Heart right ventricle (tissue), 16 donors: Measurements from ENCODE around the gene ITPR2. TPM values are rescaled to one million over a fixed set of nuclear protein-coding genes. Genes with fewer than 3 reads are reported as not detected.

Experiments
- ATAC-seq, 8 donors: fragments of 200-7000 bp; cut with Tn5 transposase; one replicate each; pipeline ENCODE4 v1.9.1; 2020; ENCODE audit warnings: mild to moderate bottlenecking in 8 of 8, moderate library complexity in 8 of 8, moderate number of reproducible peaks in 1 of 8
- DNase-seq, 2 donors: peaks; one replicate each; pipeline ENCODE4 v3.0.0-alpha.2; 2020
- H3K27ac ChIP-seq, 10 donors: fragments of 200-600 bp; sonication (generic) in 2 of 10; one replicate each; pipeline versions ENCODE4 v1.5.0 to v1.8.0; 2020 to 2022; ENCODE audit warnings: mild to moderate bottlenecking in 3 of 10
- H3K27me3 ChIP-seq, 7 donors: fragments of 200-600 bp; one replicate each; pipeline ENCODE4 v1.8.0; 2021 to 2022; ENCODE audit warnings: mild to moderate bottlenecking in 2 of 7
- H3K36me3 ChIP-seq, 9 donors: fragments of 200-600 bp; sonication (generic) in 1 of 9; one replicate each; pipeline versions ENCODE4 v1.5.0 to v1.8.0; 2020 to 2022; ENCODE audit warnings: mild to moderate bottlenecking in 2 of 9
- H3K4me1 ChIP-seq, 9 donors: fragments of 200-600 bp; sonication (generic) in 1 of 9; one replicate each; pipeline versions ENCODE4 v1.5.0 to v1.8.0; 2020 to 2022; ENCODE audit warnings: mild to moderate bottlenecking in 4 of 9
- H3K4me3 ChIP-seq, 10 donors: fragments of 200-600 bp; sonication (generic) in 2 of 10; one replicate each; pipeline versions ENCODE4 v1.5.0 to v1.8.0; 2020 to 2022; ENCODE audit warnings: mild to moderate bottlenecking in 7 of 10, moderate library complexity in 2 of 10
- H3K9me3 ChIP-seq, 11 donors: fragments of 200-600 bp in 10 of 11; sonication (generic) in 2 of 11; one replicate each; pipeline versions ENCODE4 v1.5.0 to v1.8.0; 2013 to 2022; ENCODE audit warnings: mild to moderate bottlenecking in 2 of 11, control low read depth in 1 of 11, moderate library complexity in 1 of 11
- WGBS, 2 donors: extraction: QIAGEN DNeasy Blood & Tissue Kit; methylation state at CpG; one replicate each; pipeline ENCODE4 v1.1.7; 2013; ENCODE audit warnings: inconsistent platforms in 1 of 2; 5-methylcytosine and 5-hydroxymethylcytosine counted together
- intact Hi-C, 10 donors: fragments of 100-400 bp; cut with DNase I; formaldehyde crosslinking; loops; one replicate each; pipeline versions ENCODE4 v1.11.1 to v1.14.2; 2022
- polyA plus RNA-seq, 2 donors: library from polyadenylated mRNA; stranded (reverse); fragments of 200-250 nt; gene quantifications; one replicate each; pipeline ENCODE4 v1.2.3, GENCODE V29; 2013
- total RNA-seq, 10 donors: library from RNA; stranded (reverse); fragmentation: NEBNext Ultra II Directional in 3 of 10; extraction: Animal tissue kit (Norgen Biotek cat#: 25700) in 3 of 10; gene quantifications; one replicate each; pipeline versions ENCODE4 v1.2.1 to v1.2.4, GENCODE V29; 2021 to 2023
- TF ChIP-seq, protein P1 (sequence below), 9 donors: fragments of 200-600 bp; sonication (generic) in 2 of 9; IDR thresholded peaks; one replicate each; pipeline versions ENCODE4 v1.5.0 to v1.8.0; 2021 to 2022; ENCODE audit warnings: antibody characterized with exemption in 9 of 9, mild to moderate bottlenecking in 5 of 9, moderate library complexity in 1 of 9
- donor health status: Arrhythmogenic right ventricular cardiomyopathy.
- donor health status: ischemic (EF 13 %, LVEDD 7.1; RV severe dilation, severe dysfunction).
- donor health status: healthy with polysubstance abuse.
- donor health status: DM: no; HTN: yes; CAD: no.
- donor health status: DM: no; HTN: no; CAD: no.
- donor health status: ischemic (EF 25% LVEDD 6.9; RV normal size, moderate dysfunction).
- donor health status: ischemic (EF 25% LVEDD 5.7; RV mildly dilated, moderate dysfunction).
- donor health status: healthy.
- donor health status: DM: yes; HTN: yes; CAD: no.
- donor health status: Ischemic cardiomyopathy.
- donor health status: ischemic (EF 35%, LVEDD 5.7; RV mildly dilated, moderate dysfunction).
- donor health status: nonischemic (EF 11% LVEDD 7.7; RV severe dilation, severe dysfunction).
- donor health status: DM: yes; HTN: yes; CAD: no.
- donor health status: PGD.
- donor health status: ischemic (EF 29% LVEDD 5.4; RV normal size, mild dysfunction).
- donor health status: nonischemic (EF 23%, LVEDD 6.1; RV moderate dilation, normal function).

ITPR2 gene
- total and polyA plus RNA-seq, 12 donors: 2.0 to 18.9 (median 14.3) TPM

- TF ChIP-seq, protein P1, sequence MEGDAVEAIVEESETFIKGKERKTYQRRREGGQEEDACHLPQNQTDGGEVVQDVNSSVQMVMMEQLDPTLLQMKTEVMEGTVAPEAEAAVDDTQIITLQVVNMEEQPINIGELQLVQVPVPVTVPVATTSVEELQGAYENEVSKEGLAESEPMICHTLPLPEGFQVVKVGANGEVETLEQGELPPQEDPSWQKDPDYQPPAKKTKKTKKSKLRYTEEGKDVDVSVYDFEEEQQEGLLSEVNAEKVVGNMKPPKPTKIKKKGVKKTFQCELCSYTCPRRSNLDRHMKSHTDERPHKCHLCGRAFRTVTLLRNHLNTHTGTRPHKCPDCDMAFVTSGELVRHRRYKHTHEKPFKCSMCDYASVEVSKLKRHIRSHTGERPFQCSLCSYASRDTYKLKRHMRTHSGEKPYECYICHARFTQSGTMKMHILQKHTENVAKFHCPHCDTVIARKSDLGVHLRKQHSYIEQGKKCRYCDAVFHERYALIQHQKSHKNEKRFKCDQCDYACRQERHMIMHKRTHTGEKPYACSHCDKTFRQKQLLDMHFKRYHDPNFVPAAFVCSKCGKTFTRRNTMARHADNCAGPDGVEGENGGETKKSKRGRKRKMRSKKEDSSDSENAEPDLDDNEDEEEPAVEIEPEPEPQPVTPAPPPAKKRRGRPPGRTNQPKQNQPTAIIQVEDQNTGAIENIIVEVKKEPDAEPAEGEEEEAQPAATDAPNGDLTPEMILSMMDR (IDR thresholded peaks at IDR 0.05): no peak
- 98% methylated on average over 10 of the region's 10 CpGs for WGBS, 2 donors
- Histone ChIP-seq H3K36me3 (no peaks in the 10 kb centered on the region), H3K4me1 (peaks cover 0 to 41% (median 16%) of the 10 kb centered on the region in 9 donors), H3K4me3 (no peak overlapping the region), H3K27ac (no peak overlapping the region), H3K27me3 (no peaks in the 10 kb centered on the region), H3K9me3 (peaks cover 0 to 13% (median 5%) of the 10 kb centered on the region in 11 donors)
- ATAC-seq: no peak
- DNase-seq: no peak
- intact Hi-C loops: no loop called here
Observed at GRCh38 chr12:26737487-26738030, 95.4 kb downstream of the ITPR2 start.

DNA sequence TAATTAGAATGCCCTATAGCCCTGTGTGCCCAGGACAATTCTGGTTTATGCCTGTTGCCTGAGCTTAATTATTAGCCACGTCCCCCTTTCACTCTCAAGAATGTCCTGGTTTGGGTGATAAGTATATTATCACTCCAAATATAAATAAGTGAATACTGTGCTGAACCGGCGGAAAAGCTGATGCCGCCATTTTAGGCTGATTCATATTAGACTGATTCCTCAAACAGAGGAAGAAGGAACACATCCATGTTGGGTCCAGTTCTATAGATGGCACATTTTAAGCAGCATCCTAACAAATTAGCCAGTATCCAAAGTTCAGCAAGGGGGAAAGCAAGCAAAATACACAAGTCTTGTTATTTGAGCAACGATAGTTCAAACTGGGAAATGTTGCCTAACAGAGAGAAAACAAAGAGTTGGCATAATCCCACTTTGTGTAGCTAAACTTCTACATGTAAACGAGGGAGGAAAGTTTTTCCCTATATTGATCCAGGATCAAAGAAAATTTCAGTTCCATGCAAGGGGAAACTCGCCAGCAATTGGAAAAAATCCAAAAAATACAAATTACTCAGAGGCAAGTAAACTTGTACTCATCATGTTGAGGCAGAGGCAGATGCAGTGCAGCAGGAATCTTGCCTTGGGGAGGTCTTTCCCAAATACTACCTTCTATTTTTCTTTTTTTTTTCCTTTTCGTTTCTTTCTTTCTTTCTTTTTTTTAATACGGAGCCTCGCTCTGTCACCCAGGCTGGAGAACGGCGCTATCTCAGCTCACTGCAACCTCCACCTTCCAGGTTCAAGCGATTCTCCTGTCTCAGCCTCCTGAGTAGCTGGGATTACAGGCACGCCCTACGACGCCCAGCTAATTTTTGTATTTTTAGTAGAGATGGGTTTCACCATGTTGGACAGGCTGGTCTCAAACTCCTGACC is 96.2 kb downstream of the ITPR2 start:
- H3K4me3 ChIP-seq: no peak overlapping the region
- TF ChIP-seq, protein P1 (IDR thresholded peaks at IDR 0.05): no peak
- H3K9me3 ChIP-seq: peaks cover 0 to 13% (median 5%) of the 10 kb centered on the region in 11 donors
- no peak for DNase-seq
- no peak overlapping the region for H3K27ac ChIP-seq
- no peaks in the 10 kb centered on the region for H3K27me3 ChIP-seq
- H3K36me3 ChIP-seq: no peaks in the 10 kb centered on the region
- intact Hi-C loops: no loop called here
- WGBS, 2 donors: 87 to 92% methylated on average over 16 of the region's 16 CpGs
- H3K4me1 ChIP-seq: peaks cover 0 to 42% (median 16%) of the 10 kb centered on the region in 9 donors
- no peak for ATAC-seq

GRCh38 chr12:26735249-26735639 is 97.8 kb downstream of the ITPR2 start:
- TF ChIP-seq, protein P1 (IDR thresholded peaks at IDR 0.05): no peak
- Histone ChIP-seq H3K4me1 (peaks cover 0 to 47% (median 13%) of the 10 kb centered on the region in 9 donors), H3K27ac (no peak overlapping the region), H3K9me3 (peaks cover 0 to 13% (median 5%) of the 10 kb centered on the region in 11 donors), H3K4me3 (no peak overlapping the region), H3K36me3 (no peaks in the 10 kb centered on the region), H3K27me3 (no peaks in the 10 kb centered on the region)
- ATAC-seq: no peak
- intact Hi-C loops: no loop called here
- DNase-seq: no peak
- 53 to 70% methylated on average over 1 of the region's 1 CpG for WGBS, 2 donors

- Histone ChIP-seq H3K36me3 (no peaks in the 10 kb centered on the region), H3K9me3 (peaks cover 0 to 13% (median 5%) of the 10 kb centered on the region in 11 donors), H3K27ac (no peak overlapping the region), H3K4me1 (peaks cover 0 to 50% (median 14%) of the 10 kb centered on the region in 9 donors), H3K4me3 (no peak overlapping the region), H3K27me3 (no peaks in the 10 kb centered on the region)
- DNase-seq (no peak), ATAC-seq (no peak)
- WGBS, 2 donors: 94% methylated on average over 8 of the region's 8 CpGs
- intact Hi-C loops: loop anchor here in 1 of 10 donors (5.0 kb wide), 1 partner anchor 98 kb away; the partner anchor contains the start of gene ITPR2
- TF ChIP-seq, protein P1 (IDR thresholded peaks at IDR 0.05): no peak
Observed at GRCh38 chr12:26734510-26735248, 98.3 kb downstream of the ITPR2 start.
